GM19099 (cell line): ENCODE results near the gene TTC36.

Experiments used
- POLR2A ChIP-seq: IDR thresholded peaks from 3 replicates; pipeline ENCODE4 v1.6.1; 2011; ENCODE audit warnings: low read depth; ENCODE audit not compliant: insufficient read length; ENCODE audit errors: extremely low read depth

Gene TTC36

DNA sequence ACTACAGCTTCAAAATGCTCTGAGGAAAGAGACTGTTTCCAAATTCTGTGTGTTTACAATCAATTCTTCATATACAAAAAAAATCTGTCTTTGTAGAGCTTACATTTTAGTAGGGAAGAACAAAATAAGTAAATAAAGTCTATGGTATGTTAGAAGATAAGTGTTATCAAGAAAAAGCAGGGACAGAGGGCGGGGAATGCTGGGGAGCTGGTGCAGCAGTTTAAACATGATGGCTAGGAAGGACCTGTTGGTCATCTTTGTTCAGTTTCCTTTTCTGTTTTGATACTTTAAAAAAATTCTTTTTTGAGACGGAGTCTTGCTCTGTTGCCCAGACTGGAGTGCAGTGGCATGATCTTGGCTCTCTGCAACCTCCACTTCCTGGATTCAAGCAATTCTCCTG is 19.9 kb downstream of the TTC36 start:
- no peak for TF ChIP-seq POLR2A

DNA sequence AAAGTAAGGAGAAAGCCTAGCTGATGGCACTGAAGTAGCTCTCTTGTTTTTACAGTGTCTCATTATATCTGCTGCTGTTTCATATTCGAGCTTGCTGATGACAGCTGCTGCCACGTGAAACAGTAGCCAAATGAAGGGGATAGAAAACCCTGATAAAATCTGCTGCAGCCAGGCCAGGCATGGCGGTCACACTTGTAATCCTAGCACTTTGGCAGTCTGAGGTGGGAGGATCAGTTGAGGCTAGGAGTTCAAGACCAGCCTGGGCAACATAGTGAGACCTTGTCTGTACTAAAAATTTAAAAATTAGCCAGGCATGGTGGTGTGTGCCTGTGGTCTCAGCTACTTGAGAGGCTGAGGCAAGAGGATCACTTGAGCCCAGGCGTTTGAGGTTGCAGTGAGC is 25.1 kb downstream of the TTC36 start:
- no peak for TF ChIP-seq POLR2A

DNA sequence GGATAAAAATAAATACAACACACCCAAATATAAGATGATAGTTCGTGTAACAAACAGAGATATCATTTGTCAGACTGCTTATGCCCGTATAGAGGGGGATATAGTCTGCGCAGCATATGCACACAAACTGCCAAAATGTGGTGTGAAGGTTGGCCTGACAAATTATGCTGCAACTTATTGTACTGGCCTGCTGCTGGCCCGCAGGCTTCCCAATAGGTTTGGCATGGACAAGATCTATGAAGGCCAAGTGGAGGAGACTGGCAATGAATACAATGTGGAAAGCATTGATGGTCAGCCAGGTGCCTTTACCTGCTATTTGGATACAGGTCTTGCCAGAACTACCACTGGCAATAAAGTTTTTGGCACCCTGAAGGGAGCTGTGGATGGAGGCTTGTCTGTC is 33.5 kb downstream of the TTC36 start:
- no peak for TF ChIP-seq POLR2A

DNA sequence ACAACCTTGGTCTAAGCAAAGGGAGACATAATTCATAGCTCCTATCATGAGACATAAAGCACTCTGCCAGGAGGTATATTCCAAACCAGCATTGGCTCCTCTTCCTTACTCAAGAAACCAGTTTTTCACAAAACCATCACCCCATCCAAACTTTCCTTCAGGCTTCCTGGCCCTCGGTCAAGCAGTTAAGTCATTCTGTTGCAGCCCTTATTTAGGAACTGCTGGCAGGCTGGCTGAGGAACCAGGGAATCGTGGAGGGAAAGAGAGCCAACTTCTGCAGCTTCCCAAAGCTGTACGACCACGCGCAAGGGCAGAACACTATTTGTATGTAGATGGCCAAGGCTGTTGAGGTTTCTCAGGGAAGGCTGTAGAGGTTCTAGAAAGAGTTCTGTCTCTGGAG is 37.8 kb downstream of the TTC36 start:
- no peak for TF ChIP-seq POLR2A

DNA sequence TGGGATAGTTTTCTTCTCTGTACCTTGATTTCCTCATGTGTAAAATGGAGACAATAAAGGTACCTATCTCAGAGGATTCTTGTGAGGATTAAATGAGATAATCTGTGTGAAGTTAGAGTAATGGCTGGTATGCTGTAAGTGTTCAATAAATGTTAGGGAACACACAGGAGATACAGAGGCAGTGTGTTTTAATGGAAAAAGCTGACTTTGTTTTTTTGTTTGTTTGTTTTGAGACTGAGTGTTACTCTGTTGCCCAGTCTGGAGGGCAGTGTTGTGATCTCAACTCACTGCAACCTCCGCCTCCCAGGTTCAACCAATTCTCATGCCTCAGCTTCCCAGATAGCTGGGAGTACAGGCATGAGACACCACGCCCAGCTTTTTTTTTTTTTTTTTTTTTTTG is 42.4 kb downstream of the TTC36 start:
- no peak for TF ChIP-seq POLR2A

DNA sequence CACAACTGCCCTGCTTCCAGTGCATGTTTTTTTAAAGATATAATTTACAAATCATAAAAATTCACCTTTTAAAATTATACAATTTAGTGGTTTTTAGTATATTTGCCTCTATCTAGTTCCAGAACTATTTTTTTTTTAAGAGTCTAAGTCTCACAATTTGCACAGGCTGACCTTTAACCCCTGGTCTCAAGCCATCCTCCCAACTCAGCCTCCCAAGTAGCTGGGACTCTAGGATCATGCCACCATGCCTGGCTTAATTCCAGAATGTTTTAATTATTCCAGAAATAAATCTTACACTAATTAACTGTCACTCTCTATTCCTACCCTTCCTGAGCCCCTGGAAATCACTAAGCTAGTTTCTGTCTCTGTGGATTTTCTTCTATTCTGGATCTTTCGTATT is 43.5 kb downstream of the TTC36 start:
- TF ChIP-seq POLR2A = no peak

DNA sequence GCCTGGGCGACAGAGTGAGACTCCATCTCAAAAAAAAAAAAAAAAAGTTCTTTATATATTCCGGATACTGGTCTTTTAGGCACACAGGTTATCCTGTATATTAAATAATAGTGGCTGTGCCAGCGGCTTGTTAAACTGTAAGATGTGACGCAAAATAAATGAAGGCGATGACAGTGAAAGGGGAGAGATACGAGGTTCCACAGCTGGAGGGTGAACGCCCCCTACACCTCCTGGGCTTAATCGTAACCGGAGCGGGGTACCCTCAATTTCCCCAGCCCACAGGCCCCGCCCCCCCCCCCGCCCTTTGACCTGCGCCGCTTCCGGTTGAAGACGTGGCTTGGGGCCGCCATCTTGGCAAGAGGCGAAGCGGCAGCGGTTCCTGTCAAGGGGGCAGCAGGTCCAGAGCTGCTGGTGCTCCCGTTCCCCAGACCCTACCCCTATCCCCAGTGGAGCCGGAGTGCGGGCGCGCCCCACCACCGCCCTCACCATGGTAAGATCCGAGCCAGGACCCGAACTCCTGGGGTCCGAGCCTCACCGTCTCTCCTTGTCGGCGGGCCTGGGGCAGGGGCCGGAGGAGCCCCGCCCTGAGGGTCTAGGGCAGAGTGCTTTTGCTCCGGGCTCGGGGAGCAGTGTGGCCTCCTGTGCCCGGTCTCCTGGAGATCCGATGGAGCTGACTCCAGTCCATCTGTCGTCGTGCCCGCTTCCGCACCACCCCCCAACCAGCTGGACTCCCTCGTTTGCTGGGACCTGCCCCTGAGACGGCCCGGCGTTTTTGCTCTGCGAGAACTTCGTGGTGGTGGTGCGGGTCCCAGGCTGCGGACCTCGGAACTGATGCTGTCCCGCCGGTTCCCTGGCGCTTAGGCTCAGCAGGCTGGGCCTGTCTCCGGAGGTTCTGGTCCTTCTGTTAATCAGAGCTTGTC is 45.0 kb downstream of the TTC36 start, which contains the start of gene ARCN1:
Gene ARCN1 (plus strand): TSS at position 349 of the 920 bp plus-strand sequence. CDS start 139 bp downstream, at position 488.
- peak; percentile 94 for TF ChIP-seq POLR2A

DNA sequence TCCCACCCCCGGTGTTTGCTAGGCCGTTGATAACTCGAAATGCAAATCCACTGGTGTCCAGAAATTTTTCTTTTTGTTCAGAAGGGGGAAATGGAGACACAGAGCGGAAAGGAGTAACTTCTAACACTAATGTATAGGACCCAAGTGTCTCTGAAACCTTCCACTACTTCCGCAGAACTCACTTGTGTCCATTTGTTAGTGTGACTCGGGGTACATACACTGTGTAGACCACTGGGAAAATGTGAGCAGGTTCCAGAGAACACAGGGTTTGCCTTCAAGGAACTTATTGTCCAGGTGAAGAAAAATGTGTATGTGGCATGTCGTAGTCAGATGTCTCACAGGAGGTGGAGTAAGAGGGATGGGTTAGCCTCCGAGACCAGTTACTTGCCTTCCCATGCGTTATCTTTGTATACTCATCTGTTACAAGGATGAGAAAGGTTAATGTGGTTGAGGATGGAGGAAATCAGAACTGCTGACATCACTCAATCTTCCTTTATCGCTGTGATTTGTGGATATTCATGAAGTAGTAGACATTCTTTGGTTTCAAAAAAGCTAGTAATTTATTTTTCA is 45.8 kb downstream of the TTC36 start:
- no peak for TF ChIP-seq POLR2A

DNA sequence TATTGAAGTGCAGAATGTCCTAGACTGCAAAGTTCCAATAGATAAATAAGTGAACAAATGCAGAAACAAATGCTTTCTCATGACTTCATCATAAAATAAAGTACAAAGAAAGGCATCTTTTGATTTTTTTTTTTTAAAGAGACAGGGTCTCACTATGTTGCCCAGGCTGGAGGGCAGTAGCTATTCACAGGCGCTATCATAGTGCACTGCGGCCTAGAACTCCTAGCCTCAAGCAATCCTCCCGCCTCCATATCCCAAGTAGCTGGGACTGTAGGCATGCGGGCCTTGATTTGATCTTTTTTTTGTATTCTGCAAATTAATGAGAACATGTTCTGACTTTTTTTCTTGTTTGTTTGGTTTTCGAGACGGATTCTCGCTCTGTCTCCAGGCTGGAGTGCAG is 47.4 kb downstream of the TTC36 start:
- TF ChIP-seq POLR2A = no peak
